Body of pancreas (tissue), 4 donors: ENCODE results near the gene CLSTN2. TPM values are rescaled to one million over a fixed set of nuclear protein-coding genes. Genes with fewer than 3 reads are reported as not detected.

Experiments used
- ATAC-seq: fragments of 150-250 bp; one replicate; pipeline ENCODE4 v1.9.1; 2016
- DNase-seq, 4 donors: peaks; one replicate each; pipeline ENCODE4 v3.0.0-alpha.2; 2019
- H3K27ac ChIP-seq, 4 donors: fragments of 200-600 bp; sonication (generic); 1 replicate in 3 of 4; 2 replicates in 1 of 4; pipeline versions ENCODE4 v1.5.1 to v1.6.1; 2016 to 2019; ENCODE audit warnings: mild to moderate bottlenecking in 1 of 4, mixed read lengths in 1 of 4, moderate library complexity in 1 of 4
- H3K27me3 ChIP-seq, 2 donors: fragments of 200-600 bp; sonication (generic); one replicate each; pipeline ENCODE4 v1.6.0; 2016; ENCODE audit warnings: mild to moderate bottlenecking in 1 of 2
- H3K36me3 ChIP-seq, 2 donors: fragments of 200-600 bp; sonication (generic); replicated peaks in 1 of 2; 2 replicates each; pipeline ENCODE4 v1.5.1; 2016; ENCODE audit warnings: low read depth in 2 of 2; ENCODE audit not compliant: insufficient read depth in 1 of 2
- H3K4me1 ChIP-seq: fragments of 200-600 bp; sonication (generic); one replicate; pipeline ENCODE4 v1.6.0; 2016
- H3K4me3 ChIP-seq, 2 donors: fragments of 200-600 bp; sonication (generic); 1 replicate in 1 of 2; 2 replicates in 1 of 2; pipeline ENCODE4 v1.5.1; 2016 to 2019
- H3K9me3 ChIP-seq, 3 donors: fragments of 200-600 bp; sonication (generic); 1 replicate in 2 of 3; 2 replicates in 1 of 3; pipeline ENCODE4 v1.5.1; 2016
- POLR2A ChIP-seq, 3 donors: fragments of 450-650 bp; IDR thresholded peaks; one replicate each; pipeline ENCODE4 v1.6.1; 2016; ENCODE audit warnings: antibody characterized with exemption in 3 of 3, mild to moderate bottlenecking in 2 of 3
- WGBS, 2 donors: methylation state at CpG; one replicate each; pipeline ENCODE4 v1.1.5; 2017; 5-methylcytosine and 5-hydroxymethylcytosine counted together
- intact Hi-C: fragments of 100-400 bp; cut with DNase I; formaldehyde crosslinking; loops from one replicate; pipeline ENCODE4 v1.15.1; 2023
- total RNA-seq, 2 donors: library from RNA; depleted of rRNA; stranded (reverse); fragments of >200 nt; gene quantifications; one replicate each; pipeline ENCODE4 v1.1.0, GENCODE V29; 2016
- TF ChIP-seq, protein P1 (sequence below), 7 experiments: fragments of 450-650 bp in 4 of 7; fragments of 200-600 bp in 3 of 7; sonication (generic) in 3 of 7; IDR thresholded peaks; one replicate each; pipeline ENCODE4 v1.5.1; 2016 to 2019; ENCODE audit warnings: antibody characterized with exemption in 7 of 7

Gene CLSTN2
- total RNA-seq, 2 donors from 2014 or later = 14.5 to 14.8 TPM

- DNase-seq = no peak
- H3K27me3 ChIP-seq = no peaks in the 10 kb centered on the region
- no peak for ATAC-seq
- peaks cover 10% of the 10 kb centered on the region for H3K4me1 ChIP-seq
- intact Hi-C loops = no loop called here
- H3K36me3 ChIP-seq = no peaks in the 10 kb centered on the region
- WGBS, 2 donors = 77 to 82% methylated on average over 3 of the region's 3 CpGs
- H3K4me3 ChIP-seq = no peak overlapping the region
- H3K27ac ChIP-seq = no peak overlapping the region
- H3K9me3 ChIP-seq = no peaks in the 10 kb centered on the region
- TF ChIP-seq, protein P1, sequence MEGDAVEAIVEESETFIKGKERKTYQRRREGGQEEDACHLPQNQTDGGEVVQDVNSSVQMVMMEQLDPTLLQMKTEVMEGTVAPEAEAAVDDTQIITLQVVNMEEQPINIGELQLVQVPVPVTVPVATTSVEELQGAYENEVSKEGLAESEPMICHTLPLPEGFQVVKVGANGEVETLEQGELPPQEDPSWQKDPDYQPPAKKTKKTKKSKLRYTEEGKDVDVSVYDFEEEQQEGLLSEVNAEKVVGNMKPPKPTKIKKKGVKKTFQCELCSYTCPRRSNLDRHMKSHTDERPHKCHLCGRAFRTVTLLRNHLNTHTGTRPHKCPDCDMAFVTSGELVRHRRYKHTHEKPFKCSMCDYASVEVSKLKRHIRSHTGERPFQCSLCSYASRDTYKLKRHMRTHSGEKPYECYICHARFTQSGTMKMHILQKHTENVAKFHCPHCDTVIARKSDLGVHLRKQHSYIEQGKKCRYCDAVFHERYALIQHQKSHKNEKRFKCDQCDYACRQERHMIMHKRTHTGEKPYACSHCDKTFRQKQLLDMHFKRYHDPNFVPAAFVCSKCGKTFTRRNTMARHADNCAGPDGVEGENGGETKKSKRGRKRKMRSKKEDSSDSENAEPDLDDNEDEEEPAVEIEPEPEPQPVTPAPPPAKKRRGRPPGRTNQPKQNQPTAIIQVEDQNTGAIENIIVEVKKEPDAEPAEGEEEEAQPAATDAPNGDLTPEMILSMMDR (IDR thresholded peaks at IDR 0.05) = no peak
- TF ChIP-seq POLR2A (IDR thresholded peaks at IDR 0.05) = no peak
These were observed 163.1 kb downstream of the CLSTN2 start for GRCh38 chr3:140097874-140098635.

- WGBS, 2 donors = 93 to 94% methylated on average over 7 of the region's 7 CpGs
- intact Hi-C loops = no loop called here
These were observed 165.5 kb downstream of the CLSTN2 start for GRCh38 chr3:140100479-140100878.

GRCh38 chr3:140103166-140103565 is 168.2 kb downstream of the CLSTN2 start:
- H3K4me1 ChIP-seq = no peaks in the 10 kb centered on the region
- H3K4me3 ChIP-seq = no peak overlapping the region
- 33 to 37% methylated on average over 1 of the region's 1 CpG for WGBS, 2 donors
- DNase-seq (no peak), ATAC-seq (no peak)
- H3K36me3 ChIP-seq = no peaks in the 10 kb centered on the region
- no peak overlapping the region for H3K27ac ChIP-seq
- H3K9me3 ChIP-seq = no peaks in the 10 kb centered on the region
- H3K27me3 ChIP-seq = no peaks in the 10 kb centered on the region
- intact Hi-C loops = no loop called here
- no peak for TF ChIP-seq POLR2A (IDR thresholded peaks at IDR 0.05)
- TF ChIP-seq, protein P1 (IDR thresholded peaks at IDR 0.05) = no peak

More at GRCh38 chr3:140100479-140100878, 165.5 kb downstream of the CLSTN2 start:
- no peak overlapping the region for H3K27ac ChIP-seq
- H3K4me1 ChIP-seq = no peaks in the 10 kb centered on the region
- ATAC-seq (no peak), DNase-seq (no peak)
- no peaks in the 10 kb centered on the region for H3K27me3 ChIP-seq
- no peaks in the 10 kb centered on the region for H3K36me3 ChIP-seq
- TF ChIP-seq, protein P1 (IDR thresholded peaks at IDR 0.05) = no peak
- no peak for TF ChIP-seq POLR2A (IDR thresholded peaks at IDR 0.05)
- no peaks in the 10 kb centered on the region for H3K9me3 ChIP-seq
- H3K4me3 ChIP-seq = no peak overlapping the region

GRCh38 chr3:140103986-140104645 is 169.1 kb downstream of the CLSTN2 start:
- no peaks in the 10 kb centered on the region for H3K4me1 ChIP-seq
- intact Hi-C loops = no loop called here
- no peaks in the 10 kb centered on the region for H3K9me3 ChIP-seq
- TF ChIP-seq, protein P1 (IDR thresholded peaks at IDR 0.05) = no peak
- no peak for TF ChIP-seq POLR2A (IDR thresholded peaks at IDR 0.05)
- WGBS, 2 donors = 67% methylated on average over 4 of the region's 4 CpGs
- H3K36me3 ChIP-seq = no peaks in the 10 kb centered on the region
- no peak overlapping the region for H3K27ac ChIP-seq
- ATAC-seq (no peak), DNase-seq (no peak)
- no peaks in the 10 kb centered on the region for H3K27me3 ChIP-seq
- no peak overlapping the region for H3K4me3 ChIP-seq
